GM13976 (cell line): ENCODE measurements around the gene STAM2.
A peak's percentile ranks its signal among the peaks of the same experiment; 100 is the strongest.

Experiments
- DNase-seq: peaks from one replicate; pipeline ENCODE4 v3.0.0; 2012; ENCODE audit warnings: low spot score
- in situ Hi-C: fragments of 300-500 bp; cut with MboI; formaldehyde crosslinking; loops from one replicate; pipeline ENCODE4 v1.12.0; 2022; ENCODE audit warnings: low sequenced_read_pairs, mixed read lengths, inconsistent platforms; ENCODE audit not compliant: unreplicated experiment
- TF ChIP-seq, protein P1 (sequence below): IDR thresholded peaks from 2 replicates; pipeline ENCODE4 v1.5.1; 2012; ENCODE audit warnings: borderline replicate concordance, mild to moderate bottlenecking; ENCODE audit not compliant: insufficient read depth; ENCODE audit errors: extremely low read depth, missing control alignments, control extremely low read depth

Gene STAM2

DNA sequence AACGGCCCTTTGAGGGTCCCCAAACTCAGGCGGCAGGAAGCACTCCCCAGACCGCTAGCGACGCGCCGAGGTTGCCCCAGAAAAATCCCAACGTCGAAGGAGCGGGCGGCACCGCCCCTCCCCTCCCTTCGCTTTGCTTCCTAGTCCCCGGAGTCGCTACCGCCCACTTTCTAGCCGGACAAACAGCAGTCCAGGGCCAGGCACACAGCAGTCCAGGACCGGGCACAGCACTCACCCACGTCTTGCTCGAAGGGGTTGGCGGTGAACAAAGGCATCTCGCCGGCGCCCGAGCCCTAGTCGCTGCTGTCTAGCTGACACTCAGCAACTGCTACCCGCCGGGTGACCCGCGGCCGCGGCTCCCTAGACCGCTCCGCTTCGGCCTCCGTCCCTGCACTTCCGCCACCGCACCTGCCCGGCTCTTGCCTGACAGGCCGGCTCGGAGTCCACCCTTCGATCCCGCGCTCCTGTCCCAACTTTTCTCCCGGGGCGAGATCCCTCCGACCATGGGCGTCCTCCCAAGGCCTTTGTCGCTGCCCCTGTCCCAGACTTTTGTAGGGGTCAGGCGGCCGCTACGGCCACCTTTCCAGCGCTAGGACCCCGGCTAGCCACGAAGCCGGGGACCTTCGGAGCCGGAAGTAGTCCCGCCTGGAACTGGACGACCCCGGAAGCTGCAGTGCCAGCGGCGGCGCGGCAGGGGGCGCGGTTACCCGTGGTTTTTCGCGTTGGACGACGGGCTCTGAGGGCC is at the start of gene STAM2:
Gene STAM2 (minus strand): TSS at position 396 of the 745 bp plus-strand sequence. CDS start 121 bp downstream, at position 275.
- in situ Hi-C loops, result no loop called here
- DNase-seq, result peak; percentile 94
- TF ChIP-seq, protein P1, sequence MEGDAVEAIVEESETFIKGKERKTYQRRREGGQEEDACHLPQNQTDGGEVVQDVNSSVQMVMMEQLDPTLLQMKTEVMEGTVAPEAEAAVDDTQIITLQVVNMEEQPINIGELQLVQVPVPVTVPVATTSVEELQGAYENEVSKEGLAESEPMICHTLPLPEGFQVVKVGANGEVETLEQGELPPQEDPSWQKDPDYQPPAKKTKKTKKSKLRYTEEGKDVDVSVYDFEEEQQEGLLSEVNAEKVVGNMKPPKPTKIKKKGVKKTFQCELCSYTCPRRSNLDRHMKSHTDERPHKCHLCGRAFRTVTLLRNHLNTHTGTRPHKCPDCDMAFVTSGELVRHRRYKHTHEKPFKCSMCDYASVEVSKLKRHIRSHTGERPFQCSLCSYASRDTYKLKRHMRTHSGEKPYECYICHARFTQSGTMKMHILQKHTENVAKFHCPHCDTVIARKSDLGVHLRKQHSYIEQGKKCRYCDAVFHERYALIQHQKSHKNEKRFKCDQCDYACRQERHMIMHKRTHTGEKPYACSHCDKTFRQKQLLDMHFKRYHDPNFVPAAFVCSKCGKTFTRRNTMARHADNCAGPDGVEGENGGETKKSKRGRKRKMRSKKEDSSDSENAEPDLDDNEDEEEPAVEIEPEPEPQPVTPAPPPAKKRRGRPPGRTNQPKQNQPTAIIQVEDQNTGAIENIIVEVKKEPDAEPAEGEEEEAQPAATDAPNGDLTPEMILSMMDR, result peak; percentile 94

DNA sequence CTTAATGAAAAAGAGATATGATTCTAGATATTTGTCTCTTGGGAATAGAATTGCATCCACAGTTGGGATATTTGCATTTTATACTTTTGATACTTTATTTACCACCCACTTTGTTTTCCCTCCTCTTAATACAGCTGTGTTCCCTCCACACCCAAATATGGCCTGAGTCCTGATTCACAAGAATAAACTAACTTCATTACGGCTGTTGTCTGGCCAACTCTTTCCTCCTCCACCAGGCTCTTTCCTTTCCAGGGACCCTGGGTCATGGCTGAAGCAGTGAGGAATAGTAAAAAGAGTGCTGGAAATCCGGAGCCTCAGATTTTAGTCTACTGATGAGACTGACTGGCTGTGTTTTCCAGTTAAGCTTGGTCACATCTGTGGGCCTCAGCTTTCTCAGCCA is 48.4 kb upstream of the STAM2 start:
- no peak for DNase-seq
- TF ChIP-seq, protein P1, result no peak
- in situ Hi-C loops, result no loop called here

DNA sequence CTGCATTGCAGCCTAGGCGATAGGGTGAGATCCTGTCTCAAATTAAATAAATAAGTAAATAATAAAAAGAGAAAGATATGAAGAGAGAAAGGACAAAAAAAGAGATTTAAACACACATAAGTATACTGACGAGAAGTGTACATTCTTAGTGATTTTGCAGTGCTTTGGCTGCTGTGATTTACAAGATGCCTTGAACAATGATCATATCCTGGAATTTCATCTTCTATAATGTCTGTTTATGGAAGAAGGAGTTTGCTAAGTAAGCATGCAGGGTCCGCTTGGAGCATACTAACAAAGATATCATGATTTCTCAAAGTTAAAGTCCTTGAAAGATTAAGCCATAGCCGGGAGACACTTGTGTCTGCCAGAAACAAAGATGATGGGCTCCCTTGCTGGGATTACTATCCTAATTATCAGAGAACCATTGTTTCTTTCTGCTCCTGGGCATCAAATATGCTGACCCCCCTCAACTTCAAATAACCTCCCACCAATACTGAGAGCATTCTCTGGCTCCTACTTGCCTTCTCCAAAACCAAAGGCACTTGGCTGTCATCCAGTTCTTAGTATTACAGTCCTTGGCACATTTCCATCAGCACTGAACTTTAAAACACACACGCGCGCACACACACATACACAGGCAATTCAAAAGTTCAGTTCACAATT is 47.5 kb upstream of the STAM2 start:
- TF ChIP-seq, protein P1, result no peak
- in situ Hi-C loops, result no loop called here
- no peak for DNase-seq

DNA sequence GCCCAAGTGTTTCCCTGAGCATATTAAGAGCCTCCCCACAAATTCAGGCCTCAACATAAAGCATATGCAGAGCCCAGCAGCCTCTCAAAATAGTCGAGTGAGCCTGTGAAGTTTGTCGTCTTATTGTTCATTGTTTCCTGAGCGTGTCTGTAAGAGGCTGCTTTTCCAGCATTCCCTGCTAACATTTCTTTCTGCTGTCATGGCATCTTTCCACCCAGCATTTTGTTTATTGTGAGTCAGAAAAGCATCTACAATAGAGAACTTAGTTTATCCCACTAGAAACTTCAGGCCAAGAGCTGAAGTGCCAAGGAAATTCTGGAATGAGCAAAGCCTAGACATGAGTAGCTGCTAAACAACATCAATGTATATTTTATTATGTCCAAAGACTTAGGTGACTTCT is 46.3 kb upstream of the STAM2 start:
- in situ Hi-C loops, result no loop called here
- TF ChIP-seq, protein P1, result no peak
- DNase-seq, result no peak

DNA sequence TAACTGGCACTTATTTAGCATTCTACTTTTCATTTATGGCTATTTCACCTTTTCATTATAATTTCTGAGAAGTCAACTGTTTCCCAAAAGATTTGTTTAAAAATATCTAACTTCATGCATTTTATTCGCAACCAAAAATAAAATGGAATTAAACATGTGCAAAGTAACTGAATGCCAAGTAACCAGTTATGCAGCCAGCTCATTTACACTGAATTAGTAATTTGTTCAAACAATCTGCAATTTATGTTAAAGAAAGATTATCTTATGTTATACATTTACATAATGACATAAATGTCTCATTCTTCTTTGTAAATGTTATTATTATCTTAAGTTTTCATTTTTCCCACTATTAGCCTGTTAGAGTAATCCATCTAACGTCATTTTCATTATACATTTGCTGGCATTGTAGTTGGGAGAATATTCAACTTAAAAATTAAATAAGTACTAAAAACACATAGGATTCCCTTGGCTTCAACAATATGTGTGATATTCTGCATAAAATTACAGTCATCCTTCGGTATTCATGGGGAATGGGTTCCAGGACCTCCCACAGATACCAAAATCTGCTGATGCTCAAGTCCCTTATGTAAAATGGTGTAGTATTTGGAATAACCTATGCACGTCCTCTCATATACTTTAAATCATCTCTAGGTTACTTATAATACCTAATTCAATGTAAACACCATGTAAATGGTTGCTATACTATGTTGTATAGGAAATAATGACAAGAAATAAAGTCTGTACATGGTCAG is 43.7 kb upstream of the STAM2 start:
- DNase-seq, result no peak
- in situ Hi-C loops, result no loop called here
- TF ChIP-seq, protein P1, result no peak

DNA sequence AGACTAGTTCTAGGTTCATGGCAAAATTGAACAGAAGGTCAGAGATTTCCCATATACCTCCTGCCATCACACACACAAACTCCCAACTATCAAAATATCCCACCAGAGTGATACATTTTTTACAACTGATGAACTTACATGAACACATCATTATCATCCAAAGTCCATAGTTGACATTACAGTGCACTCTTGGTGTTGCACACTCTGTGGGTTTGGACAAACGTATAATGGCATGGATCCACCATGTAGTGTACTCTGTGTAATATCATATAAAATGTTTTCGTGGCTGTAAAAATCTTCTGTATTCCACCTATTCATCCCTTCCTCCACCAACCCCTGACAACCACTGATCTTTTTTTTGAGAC is 25.9 kb upstream of the STAM2 start:
- TF ChIP-seq, protein P1, result no peak

More for the DNA sequence above, 25.9 kb upstream of the STAM2 start:
- in situ Hi-C loops, result no loop called here
- DNase-seq, result no peak
